ENCODE measurements around the gene SMTN. TPM values are rescaled to one million over a fixed set of nuclear protein-coding genes. Genes with fewer than 3 reads are reported as not detected.

The SMTN gene
- total and polyA plus RNA-seq, 3 donors from 2014 or later, result 31.6 to 52.5 (median 50.1) TPM

Other genes starting within 250 kb of the SMTN start
- gene MORC2, start 112.5 kb upstream of the SMTN start, total RNA-seq, result 10 to 100 TPM; 65.5 to 81.0 TPM
- 64.8 TPM for gene MORC2, start 112.5 kb upstream of the SMTN start, polyA plus RNA-seq (ENCODE audit: insufficient read depth, low read depth, low replicate concordance)
- gene TUG1, start 112.1 kb upstream of the SMTN start, total RNA-seq, result 100 to 1,000 TPM; 134 to 182 TPM
- gene TUG1, start 112.1 kb upstream of the SMTN start, polyA plus RNA-seq (ENCODE audit: insufficient read depth, low read depth, low replicate concordance), result 157 TPM
- gene SELENOM, start 26.2 kb downstream of the SMTN start, total RNA-seq, result 100 to 1,000 TPM in 1 of 2 donors, 10 to 100 TPM in 1; 82.8 to 102 TPM
- 77.4 TPM for gene SELENOM, start 26.2 kb downstream of the SMTN start, polyA plus RNA-seq (ENCODE audit: insufficient read depth, low read depth, low replicate concordance)
- 10 to 100 TPM; 11.3 to 17.2 TPM for gene INPP5J, start 41.6 kb downstream of the SMTN start, total RNA-seq
- 5.2 TPM for gene INPP5J, start 41.6 kb downstream of the SMTN start, polyA plus RNA-seq (ENCODE audit: insufficient read depth, low read depth, low replicate concordance)
- under 1 TPM; 0.55 to 0.68 TPM for gene PLA2G3, start 59.2 kb downstream of the SMTN start, total RNA-seq
- gene PLA2G3, start 59.2 kb downstream of the SMTN start, polyA plus RNA-seq (ENCODE audit: insufficient read depth, low read depth, low replicate concordance), result 0.44 TPM
- 10 to 100 TPM; 30.0 to 32.4 TPM for gene RNF185, start 78.9 kb downstream of the SMTN start, total RNA-seq
- gene RNF185, start 78.9 kb downstream of the SMTN start, polyA plus RNA-seq (ENCODE audit: insufficient read depth, low read depth, low replicate concordance), result 33.2 TPM
- gene LIMK2, start 131.0 kb downstream of the SMTN start, total RNA-seq, result 100 to 1,000 TPM in 1 of 2 donors, 10 to 100 TPM in 1; 94.0 to 101 TPM
- gene LIMK2, start 131.0 kb downstream of the SMTN start, polyA plus RNA-seq (ENCODE audit: insufficient read depth, low read depth, low replicate concordance), result 51.7 TPM
- 10 to 100 TPM; 65.9 to 89.2 TPM for gene PIK3IP1, start 211.2 kb downstream of the SMTN start, total RNA-seq
- gene PIK3IP1, start 211.2 kb downstream of the SMTN start, polyA plus RNA-seq (ENCODE audit: insufficient read depth, low read depth, low replicate concordance), result 42.4 TPM

Measured in testis (tissue), 3 donors.